Mesendoderm (in vitro differentiated cells): ENCODE measurements around the gene HGS.
A peak's percentile ranks its signal among the peaks of the same experiment; 100 is the strongest.

Experiments
- DNase-seq: peaks from one replicate; pipeline ENCODE4 v3.0.0; 2013
- H2AK5ac ChIP-seq: 2 replicates; pipeline ENCODE4 v1.6.1; 2013; ENCODE audit warnings: low read length, inconsistent platforms
- H2BK120ac ChIP-seq: 2 replicates; pipeline ENCODE4 v1.6.1; 2013; ENCODE audit warnings: low read depth, mild to moderate bottlenecking, low read length, moderate library complexity, mixed read lengths
- H2BK15ac ChIP-seq: replicated peaks from 2 replicates; pipeline ENCODE4 v1.6.1; 2013; ENCODE audit warnings: low read depth, mild to moderate bottlenecking, moderate library complexity
- H2BK5ac ChIP-seq: 2 replicates; pipeline ENCODE4 v1.6.1; 2013; ENCODE audit warnings: low read length, inconsistent platforms
- H3K18ac ChIP-seq: 2 replicates; pipeline ENCODE4 v1.6.1; 2013; ENCODE audit warnings: mild to moderate bottlenecking, low read length, mixed read lengths
- H3K23ac ChIP-seq: one replicate; pipeline ENCODE4 v1.6.1; 2013; ENCODE audit warnings: low read length
- H3K27ac ChIP-seq: 2 replicates; pipeline ENCODE4 v1.5.1; 2013; ENCODE audit warnings: low read depth, mild to moderate bottlenecking, inconsistent platforms, low read length, moderate library complexity
- H3K27me3 ChIP-seq: 2 replicates; pipeline ENCODE4 v1.6.1; 2013; ENCODE audit warnings: low read length, control low read depth, mild to moderate bottlenecking, inconsistent platforms; ENCODE audit not compliant: insufficient read depth, poor library complexity
- H3K36me3 ChIP-seq: 2 replicates; pipeline ENCODE4 v1.6.1; 2013; ENCODE audit warnings: low read length, inconsistent platforms; ENCODE audit not compliant: control insufficient read depth, insufficient read depth
- H3K4ac ChIP-seq: one replicate; pipeline ENCODE4 v1.6.1; 2013; ENCODE audit warnings: low read depth, mild to moderate bottlenecking, low read length, moderate library complexity
- H3K4me1 ChIP-seq: 2 replicates; pipeline ENCODE4 v1.6.1; 2013; ENCODE audit warnings: low read depth, low read length, inconsistent platforms; ENCODE audit not compliant: control insufficient read depth
- H3K4me2 ChIP-seq: 2 replicates; pipeline ENCODE4 v1.6.1; 2013; ENCODE audit warnings: low read length
- H3K4me3 ChIP-seq: 2 replicates; pipeline ENCODE4 v1.5.1; 2013; ENCODE audit warnings: mild to moderate bottlenecking, low read length
- H3K56ac ChIP-seq: one replicate; pipeline ENCODE4 v1.6.1; 2013; ENCODE audit warnings: low read length
- H3K79me1 ChIP-seq: 2 replicates; pipeline ENCODE4 v1.6.1; 2013; ENCODE audit warnings: low read length, inconsistent platforms
- H3K79me2 ChIP-seq: 2 replicates; pipeline ENCODE4 v1.6.1; 2013; ENCODE audit warnings: mild to moderate bottlenecking, low read length; ENCODE audit not compliant: control insufficient read depth, insufficient read depth
- H3K9ac ChIP-seq: 2 replicates; pipeline ENCODE4 v1.6.1; 2013; ENCODE audit warnings: low read length, inconsistent platforms
- H4K5ac ChIP-seq: one replicate; pipeline ENCODE4 v1.6.1; 2013; ENCODE audit warnings: low read length
- H4K8ac ChIP-seq: one replicate; pipeline ENCODE4 v1.6.1; 2013; ENCODE audit warnings: low read depth, mild to moderate bottlenecking, control low read depth, low read length, moderate library complexity
- WGBS: extraction: QIAGEN DNeasy Blood & Tissue Kit; methylation state at CpG from one replicate; pipeline ENCODE4 v1.1.7; 2013; ENCODE audit warnings: low lambda C conversion rate, missing lambda C conversion rate; ENCODE audit not compliant: insufficient coverage; ENCODE audit errors: extremely low coverage; 5-methylcytosine and 5-hydroxymethylcytosine counted together

Gene HGS

DNA sequence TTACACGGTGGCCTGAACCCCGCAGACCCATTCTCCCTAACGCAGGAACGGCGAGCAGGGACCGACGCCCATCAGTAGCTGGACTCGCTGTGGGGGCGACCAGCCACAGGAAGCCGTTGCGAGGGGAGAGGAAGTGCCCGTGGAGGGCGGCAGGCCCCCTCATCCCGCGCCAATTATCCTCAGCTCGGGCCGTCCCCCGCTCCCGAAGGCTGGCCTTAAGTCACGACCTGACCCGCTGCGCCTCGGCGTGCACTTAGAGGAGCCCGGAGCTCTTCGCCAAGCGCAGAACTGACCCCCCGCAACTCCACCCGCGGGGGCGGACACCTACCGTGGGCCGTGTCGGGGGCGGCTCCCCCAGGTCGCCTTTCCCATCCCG is 615 bp upstream of the HGS start:
- Histone ChIP-seq H2AK5ac (no peak overlapping the region), H3K4me2 (peak overlapping the region; percentile 66), H3K23ac (no peak overlapping the region), H3K18ac (peak overlapping the region; percentile 83), H3K9ac (peak overlapping the region; percentile 95), H2BK15ac (no peak overlapping the region), H2BK5ac (no peak overlapping the region), H3K36me3 (peaks cover 6% of the 10 kb centered on the region), H2BK120ac (peak overlapping the region; percentile 40), H3K79me2 (peaks cover 33% of the 10 kb centered on the region), H3K4me1 (peaks cover 3% of the 10 kb centered on the region), H3K27me3 (no peaks in the 10 kb centered on the region), H3K56ac (peak overlapping the region; percentile 98), H3K4ac (peak overlapping the region; percentile 83), H3K4me3 (peak overlapping the region; percentile 95), H4K5ac (no peak overlapping the region), H3K27ac (peak overlapping the region; percentile 39), H3K79me1 (peaks cover 17% of the 10 kb centered on the region), H4K8ac (no peak overlapping the region)
- WGBS, result no CpG with 5 or more reads among the region's 37 CpGs
- no peak for DNase-seq

GRCh38 chr17:81684442-81684911 is 666 bp downstream of the HGS start:
- Histone ChIP-seq H2BK5ac (no peak overlapping the region), H3K4me3 (peak overlapping the region; percentile 79), H3K23ac (no peak overlapping the region), H2BK15ac (no peak overlapping the region), H3K18ac (peak overlapping the region; percentile 57), H3K27me3 (no peaks in the 10 kb centered on the region), H4K5ac (no peak overlapping the region), H3K27ac (peak overlapping the region; percentile 25), H3K4me2 (peak overlapping the region; percentile 54), H4K8ac (no peak overlapping the region), H3K79me2 (peaks cover 33% of the 10 kb centered on the region), H3K4me1 (peaks cover 3% of the 10 kb centered on the region), H3K36me3 (peaks cover 6% of the 10 kb centered on the region), H3K56ac (peak overlapping the region; percentile 92), H3K79me1 (peaks cover 18% of the 10 kb centered on the region), H3K4ac (peak overlapping the region; percentile 66), H3K9ac (peak overlapping the region; percentile 87), H2BK120ac (no peak overlapping the region), H2AK5ac (no peak overlapping the region)
- WGBS, result no CpG with 5 or more reads among the region's 16 CpGs
- peak; percentile 72 for DNase-seq

- peak overlapping the region; percentile 92 for H3K56ac ChIP-seq
- H2BK120ac ChIP-seq, result no peak overlapping the region
- peak overlapping the region; percentile 87 for H3K9ac ChIP-seq
- peaks cover 18% of the 10 kb centered on the region for H3K79me1 ChIP-seq
- peaks cover 6% of the 10 kb centered on the region for H3K36me3 ChIP-seq
- H2BK5ac ChIP-seq, result no peak overlapping the region
- no peaks in the 10 kb centered on the region for H3K27me3 ChIP-seq
- H2AK5ac ChIP-seq, result no peak overlapping the region
- no peak overlapping the region for H3K4me2 ChIP-seq
- H3K27ac ChIP-seq, result no peak overlapping the region
- peaks cover 33% of the 10 kb centered on the region for H3K79me2 ChIP-seq
- peaks cover 3% of the 10 kb centered on the region for H3K4me1 ChIP-seq
- H2BK15ac ChIP-seq, result no peak overlapping the region
- H3K18ac ChIP-seq, result no peak overlapping the region
- no peak overlapping the region for H3K4ac ChIP-seq
- no peak overlapping the region for H3K23ac ChIP-seq
- no peak for DNase-seq
- no CpG with 5 or more reads among the region's 12 CpGs for WGBS
- H4K8ac ChIP-seq, result no peak overlapping the region
- no peak overlapping the region for H3K4me3 ChIP-seq
- H4K5ac ChIP-seq, result no peak overlapping the region
Measured at GRCh38 chr17:81685108-81685507, 1.3 kb downstream of the HGS start.

DNA sequence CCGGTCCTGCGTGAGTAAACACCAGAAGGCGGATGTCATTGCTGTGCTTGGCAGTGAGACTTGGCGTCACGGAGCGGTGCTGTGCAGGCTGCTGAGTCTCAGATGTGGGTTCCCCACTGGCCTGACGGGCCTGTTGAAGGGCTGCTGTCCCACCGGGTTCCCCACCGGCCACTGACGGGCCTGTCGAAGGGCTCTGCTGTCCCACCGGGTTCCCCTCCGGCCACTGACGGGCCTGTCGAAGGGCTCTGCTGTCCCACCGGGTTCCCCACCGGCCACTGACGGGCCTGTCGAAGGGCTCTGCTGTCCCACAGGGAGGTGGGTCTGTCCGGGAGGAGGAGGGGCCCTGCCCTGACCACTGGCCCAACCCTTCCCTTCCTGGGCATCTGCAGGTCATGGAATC is 2.8 kb downstream of the HGS start:
- no peak overlapping the region for H2BK15ac ChIP-seq
- H2BK5ac ChIP-seq, result no peak overlapping the region
- H3K4ac ChIP-seq, result no peak overlapping the region
- H3K18ac ChIP-seq, result no peak overlapping the region
- no peak overlapping the region for H4K8ac ChIP-seq
- H3K56ac ChIP-seq, result no peak overlapping the region
- DNase-seq, result no peak
- no peaks in the 10 kb centered on the region for H3K27me3 ChIP-seq
- peaks cover 7% of the 10 kb centered on the region for H3K36me3 ChIP-seq
- WGBS, result no CpG with 5 or more reads among the region's 20 CpGs
- peaks cover 32% of the 10 kb centered on the region for H3K79me2 ChIP-seq
- H3K23ac ChIP-seq, result no peak overlapping the region
- no peak overlapping the region for H2AK5ac ChIP-seq
- H3K9ac ChIP-seq, result no peak overlapping the region
- H4K5ac ChIP-seq, result no peak overlapping the region
- H3K4me1 ChIP-seq, result peaks cover 3% of the 10 kb centered on the region
- H3K27ac ChIP-seq, result no peak overlapping the region
- H3K4me2 ChIP-seq, result no peak overlapping the region
- no peak overlapping the region for H3K4me3 ChIP-seq
- peaks cover 18% of the 10 kb centered on the region for H3K79me1 ChIP-seq
- H2BK120ac ChIP-seq, result no peak overlapping the region

DNA sequence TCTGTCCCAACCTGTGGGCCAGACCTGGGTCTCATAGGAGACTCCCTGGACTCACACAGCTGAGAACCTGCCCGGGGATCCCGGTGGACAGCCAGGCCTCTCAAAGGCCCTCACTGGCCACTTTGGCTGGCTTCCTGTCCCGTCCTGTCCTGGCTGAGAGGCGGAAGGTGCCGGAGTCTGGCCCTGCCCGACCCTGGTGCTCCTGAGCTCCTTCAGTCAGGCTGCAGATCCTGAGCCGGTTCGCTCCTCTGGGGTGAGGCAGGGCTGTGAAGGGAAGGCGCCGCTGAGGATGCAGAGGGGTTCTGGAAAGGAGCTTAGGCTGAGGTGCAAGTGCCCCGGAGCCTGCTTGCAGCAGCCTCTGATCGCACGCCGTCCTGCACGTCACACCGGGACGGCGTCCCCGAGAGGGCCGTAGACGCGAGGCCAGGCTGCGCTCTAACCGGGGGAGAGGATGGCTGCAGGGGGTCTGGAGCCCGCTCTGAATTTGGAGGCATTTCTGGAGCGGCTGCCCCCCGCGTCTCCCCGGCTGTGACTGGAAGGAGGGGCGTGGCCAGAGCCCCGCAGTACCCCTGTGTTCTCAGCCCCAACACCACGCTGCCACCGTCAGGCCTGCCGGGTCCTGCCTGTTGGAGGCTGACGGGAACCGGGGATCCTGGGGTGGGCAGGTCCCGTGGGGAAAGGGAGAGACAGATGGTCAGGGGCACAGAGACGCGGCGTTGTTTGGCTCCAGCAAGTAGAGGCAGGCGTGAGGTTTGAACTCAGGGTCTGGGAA is 4.1 kb downstream of the HGS start:
- Histone ChIP-seq H3K79me2 (peaks cover 22% of the 10 kb centered on the region), H3K56ac (no peak overlapping the region), H3K27ac (no peak overlapping the region), H3K18ac (no peak overlapping the region), H3K23ac (no peak overlapping the region), H2BK120ac (no peak overlapping the region), H3K4me3 (no peak overlapping the region), H3K27me3 (no peaks in the 10 kb centered on the region), H2BK5ac (no peak overlapping the region), H3K79me1 (peaks cover 17% of the 10 kb centered on the region), H3K4ac (no peak overlapping the region), H3K36me3 (peaks cover 9% of the 10 kb centered on the region), H2BK15ac (no peak overlapping the region), H3K4me1 (peaks cover 3% of the 10 kb centered on the region), H2AK5ac (no peak overlapping the region), H4K8ac (no peak overlapping the region), H3K4me2 (no peak overlapping the region), H3K9ac (no peak overlapping the region), H4K5ac (no peak overlapping the region)
- no peak for DNase-seq
- no CpG with 5 or more reads among the region's 41 CpGs for WGBS
